ENCODE results near the gene SMS. TPM values are rescaled to one million over a fixed set of nuclear protein-coding genes. Genes with fewer than 3 reads are reported as not detected.
A peak's percentile ranks its signal among the peaks of the same experiment; 100 is the strongest.

SMS gene
- total and polyA plus RNA-seq, 4 donors = 54.3 to 110 (median 84.8) TPM

DNA sequence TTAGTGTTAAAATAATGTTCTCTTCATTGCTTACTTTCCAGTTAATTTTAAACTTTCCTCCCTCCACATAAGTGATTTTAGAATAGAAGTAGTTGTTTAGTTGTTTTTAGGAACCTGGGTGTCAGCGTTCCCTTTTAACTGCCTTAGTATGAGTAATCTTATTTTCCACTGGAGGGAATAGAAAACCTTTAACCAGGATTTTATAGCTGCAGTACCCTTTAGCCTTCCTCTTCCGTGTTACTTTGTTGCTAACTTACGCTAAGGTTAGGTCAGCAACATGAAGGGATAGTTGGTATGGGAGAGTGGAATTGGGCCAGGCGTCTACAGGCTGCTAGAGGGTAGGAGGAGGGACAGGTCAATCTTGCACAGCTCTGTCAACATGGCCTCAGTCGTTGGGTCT lies 31.5 kb downstream of the SMS start:
- 83% methylated on average over 2 of the region's 5 CpGs for WGBS (ENCODE audit: insufficient coverage)

DNA sequence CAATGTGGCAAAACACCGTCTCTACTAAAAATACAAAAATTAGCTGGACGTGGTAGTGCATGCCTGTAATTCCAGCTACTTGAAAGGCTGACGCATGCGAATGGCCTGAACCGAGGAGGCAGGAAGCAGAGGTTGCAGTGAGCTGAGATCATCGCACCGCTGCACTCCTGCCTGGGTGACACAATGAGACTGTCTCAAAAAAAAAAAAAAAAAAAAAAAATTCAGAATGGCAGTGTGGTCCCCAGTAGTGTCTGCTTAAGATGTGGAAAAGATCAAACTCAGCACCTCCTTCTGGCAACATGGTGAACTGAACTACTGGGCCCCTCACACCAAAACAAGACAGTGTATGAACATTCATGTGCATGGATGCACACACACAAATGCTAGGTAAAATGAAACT lies 32.2 kb downstream of the SMS start:
- Histone ChIP-seq H3K27me3 (ENCODE audit: control insufficient read depth, insufficient read depth, low read length) (peaks cover 5% of the 10 kb centered on the region), H3K4me3 (ENCODE audit: low read depth, low read length) (no peak overlapping the region), H3K36me3 (ENCODE audit: control insufficient read depth, insufficient read depth, low read length) (peaks cover 9% of the 10 kb centered on the region), H3K4me1 (ENCODE audit: control insufficient read depth, insufficient read depth, low read length) (no peaks in the 10 kb centered on the region), H3K9me3 (ENCODE audit: control insufficient read depth, insufficient read depth, low read length) (no peaks in the 10 kb centered on the region), H3K27ac (ENCODE audit: low read depth, low read length) (no peak overlapping the region)
- 78% methylated on average over 7 of the region's 7 CpGs for WGBS (ENCODE audit: insufficient coverage)
- no peak for DNase-seq (ENCODE audit: low read depth in 4 of 6, low spot score in 6 of 6)

More for the DNA sequence above, 31.5 kb downstream of the SMS start:
- no peak overlapping the region for H3K4me3 ChIP-seq (ENCODE audit: low read depth, low read length)
- peaks cover 12% of the 10 kb centered on the region for H3K36me3 ChIP-seq (ENCODE audit: control insufficient read depth, insufficient read depth, low read length)
- peaks cover 5% of the 10 kb centered on the region for H3K27me3 ChIP-seq (ENCODE audit: control insufficient read depth, insufficient read depth, low read length)
- no peak overlapping the region for H3K27ac ChIP-seq (ENCODE audit: low read depth, low read length)
- H3K4me1 ChIP-seq (ENCODE audit: control insufficient read depth, insufficient read depth, low read length) = no peaks in the 10 kb centered on the region
- DNase-seq (ENCODE audit: low read depth in 4 of 6, low spot score in 6 of 6) = no peak
- H3K9me3 ChIP-seq (ENCODE audit: control insufficient read depth, insufficient read depth, low read length) = no peaks in the 10 kb centered on the region

DNA sequence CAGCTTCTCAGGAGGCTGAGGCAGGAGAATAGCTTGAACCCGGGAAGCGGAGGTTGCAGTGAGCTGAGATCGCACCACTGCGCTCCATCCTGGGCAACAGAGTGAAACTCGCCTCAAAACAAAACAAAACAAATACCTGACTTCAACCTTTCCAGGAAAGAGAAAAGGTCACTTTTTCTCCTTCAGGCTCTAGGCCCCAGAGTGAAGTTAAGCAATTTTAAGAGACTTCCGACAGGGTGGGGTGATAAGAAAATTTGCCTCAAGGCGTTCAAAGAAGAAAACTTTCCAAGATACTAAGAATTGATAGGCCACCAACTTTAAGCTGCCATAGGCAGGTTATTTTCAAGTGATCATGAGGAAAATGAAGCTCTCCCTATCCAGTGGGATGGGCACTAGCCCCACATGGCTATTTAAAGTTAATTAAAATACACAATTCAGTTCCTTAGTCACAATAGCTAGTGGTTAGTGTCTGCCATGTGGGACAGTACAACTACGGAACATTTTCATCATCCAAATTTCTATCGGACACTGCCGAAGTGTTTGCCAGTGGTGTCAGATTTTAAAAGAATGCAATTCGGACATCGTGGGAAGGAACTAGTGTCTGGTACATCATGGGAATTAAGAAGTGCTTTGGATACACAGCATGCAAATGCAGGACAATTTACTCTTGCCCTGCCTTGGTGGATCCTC lies 33.0 kb downstream of the SMS start:
- DNase-seq (ENCODE audit: low read depth in 4 of 6, low spot score in 6 of 6) = no peak
- 86% methylated on average over 5 of the region's 12 CpGs for WGBS (ENCODE audit: insufficient coverage)
- H3K36me3 ChIP-seq (ENCODE audit: control insufficient read depth, insufficient read depth, low read length) = peaks cover 5% of the 10 kb centered on the region
- no peaks in the 10 kb centered on the region for H3K9me3 ChIP-seq (ENCODE audit: control insufficient read depth, insufficient read depth, low read length)
- no peak overlapping the region for H3K4me3 ChIP-seq (ENCODE audit: low read depth, low read length)
- H3K27me3 ChIP-seq (ENCODE audit: control insufficient read depth, insufficient read depth, low read length) = peaks cover 5% of the 10 kb centered on the region
- H3K4me1 ChIP-seq (ENCODE audit: control insufficient read depth, insufficient read depth, low read length) = no peaks in the 10 kb centered on the region
- no peak overlapping the region for H3K27ac ChIP-seq (ENCODE audit: low read depth, low read length)

DNA sequence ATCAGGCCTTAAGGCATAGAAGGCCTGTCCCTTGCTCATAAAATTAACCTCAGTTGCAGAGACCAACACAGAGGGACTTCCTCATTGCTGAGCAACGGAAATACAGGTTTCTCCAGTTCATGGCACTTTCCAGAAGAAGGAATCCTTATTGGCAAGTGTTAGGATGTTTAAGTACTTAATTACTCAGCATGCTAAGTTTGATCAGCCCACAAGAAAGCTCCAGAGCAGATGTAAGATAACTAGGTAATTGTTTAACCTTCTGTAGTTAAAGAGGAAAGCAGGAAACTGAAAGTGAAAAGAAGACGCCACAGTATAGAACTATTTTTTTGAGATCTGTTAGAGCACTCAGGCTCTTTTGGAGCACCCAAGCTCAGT lies 33.5 kb downstream of the SMS start:
- Histone ChIP-seq H3K27ac (ENCODE audit: low read depth, low read length) (no peak overlapping the region), H3K9me3 (ENCODE audit: control insufficient read depth, insufficient read depth, low read length) (no peaks in the 10 kb centered on the region), H3K4me1 (ENCODE audit: control insufficient read depth, insufficient read depth, low read length) (no peaks in the 10 kb centered on the region), H3K4me3 (ENCODE audit: low read depth, low read length) (no peak overlapping the region), H3K36me3 (ENCODE audit: control insufficient read depth, insufficient read depth, low read length) (peaks cover 5% of the 10 kb centered on the region), H3K27me3 (ENCODE audit: control insufficient read depth, insufficient read depth, low read length) (peaks cover 5% of the 10 kb centered on the region)
- DNase-seq (ENCODE audit: low read depth in 4 of 6, low spot score in 6 of 6) = no peak
- WGBS (ENCODE audit: insufficient coverage) = 83% methylated on average over 1 of the region's 2 CpGs

DNA sequence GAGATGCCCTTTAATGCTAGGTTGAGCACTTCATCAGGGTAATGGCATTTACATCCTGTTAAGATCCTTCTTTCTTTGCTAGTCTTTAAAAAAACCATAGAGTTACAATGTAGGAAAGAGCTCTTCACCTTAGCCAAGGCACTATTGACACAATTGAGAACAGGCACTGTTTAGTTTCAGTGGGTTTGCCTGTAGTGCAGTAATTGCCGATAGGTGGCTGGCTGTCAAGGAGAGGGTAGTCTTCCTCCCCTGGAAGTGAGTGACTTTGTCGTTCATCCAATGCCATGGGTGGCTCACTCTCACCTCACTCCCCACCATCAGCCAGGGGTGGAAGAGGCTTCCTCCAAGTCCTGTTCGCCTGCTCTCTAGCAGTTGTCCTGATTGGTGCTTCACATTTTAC lies 34.7 kb downstream of the SMS start:
- DNase-seq (ENCODE audit: low read depth in 4 of 6, low spot score in 6 of 6) = no peak
- Histone ChIP-seq H3K27me3 (ENCODE audit: control insufficient read depth, insufficient read depth, low read length) (peaks cover 2% of the 10 kb centered on the region), H3K27ac (ENCODE audit: low read depth, low read length) (no peak overlapping the region), H3K9me3 (ENCODE audit: control insufficient read depth, insufficient read depth, low read length) (no peaks in the 10 kb centered on the region), H3K36me3 (ENCODE audit: control insufficient read depth, insufficient read depth, low read length) (peaks cover 3% of the 10 kb centered on the region), H3K4me1 (ENCODE audit: control insufficient read depth, insufficient read depth, low read length) (no peaks in the 10 kb centered on the region), H3K4me3 (ENCODE audit: low read depth, low read length) (no peak overlapping the region)
- no CpG with 5 or more reads among the region's 3 CpGs for WGBS (ENCODE audit: insufficient coverage)

DNA sequence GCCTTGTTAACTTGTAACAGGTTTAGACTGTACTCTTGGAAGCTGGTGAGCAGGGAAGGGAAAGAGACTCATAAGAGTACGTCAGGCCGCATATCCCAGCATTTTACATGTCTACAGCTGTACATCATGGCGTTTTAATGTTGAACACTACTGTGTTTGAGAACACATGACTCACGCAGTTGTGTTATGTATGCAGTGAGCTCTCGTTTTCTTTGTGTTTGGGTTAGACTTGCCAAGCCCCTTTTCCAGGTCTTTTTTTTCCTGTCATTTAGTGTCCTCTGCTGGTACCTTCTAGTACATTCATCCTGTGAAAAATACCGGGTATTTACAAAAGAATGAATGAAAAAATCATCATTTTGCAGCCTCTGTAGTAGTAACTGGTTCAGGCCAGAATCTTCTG lies 35.3 kb downstream of the SMS start:
- peaks cover 3% of the 10 kb centered on the region for H3K36me3 ChIP-seq (ENCODE audit: control insufficient read depth, insufficient read depth, low read length)
- peak in 3 of 6 donors; percentile 17 to 81 (median 74) for DNase-seq (ENCODE audit: low read depth in 4 of 6, low spot score in 6 of 6)
- H3K4me3 ChIP-seq (ENCODE audit: low read depth, low read length) = no peak overlapping the region
- WGBS (ENCODE audit: insufficient coverage) = 67% methylated on average over 5 of the region's 6 CpGs
- no peak overlapping the region for H3K27ac ChIP-seq (ENCODE audit: low read depth, low read length)
- H3K4me1 ChIP-seq (ENCODE audit: control insufficient read depth, insufficient read depth, low read length) = no peaks in the 10 kb centered on the region
- no peaks in the 10 kb centered on the region for H3K9me3 ChIP-seq (ENCODE audit: control insufficient read depth, insufficient read depth, low read length)
- no peaks in the 10 kb centered on the region for H3K27me3 ChIP-seq (ENCODE audit: control insufficient read depth, insufficient read depth, low read length)

DNA sequence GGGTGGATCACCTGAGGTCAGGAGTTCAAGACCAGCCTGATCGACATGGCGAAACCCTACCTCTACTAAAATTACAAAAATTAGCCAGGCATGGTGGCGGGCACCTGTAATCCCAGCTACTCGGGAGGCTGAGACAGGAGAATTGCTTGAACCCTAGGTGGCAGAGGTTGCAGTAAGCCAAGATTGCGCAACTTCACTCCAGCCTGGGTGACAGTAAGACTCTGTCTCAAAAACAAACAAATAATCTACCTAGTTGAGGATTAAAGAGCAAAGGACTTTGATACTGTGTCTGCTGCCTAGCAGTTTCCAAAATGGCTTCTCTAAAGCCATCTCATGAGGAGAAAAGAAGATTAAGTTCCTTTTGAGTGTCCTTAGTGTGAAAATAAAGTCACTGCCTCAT lies 37.8 kb downstream of the SMS start:
- Histone ChIP-seq H3K27me3 (ENCODE audit: control insufficient read depth, insufficient read depth, low read length) (no peaks in the 10 kb centered on the region), H3K4me1 (ENCODE audit: control insufficient read depth, insufficient read depth, low read length) (no peaks in the 10 kb centered on the region), H3K36me3 (ENCODE audit: control insufficient read depth, insufficient read depth, low read length) (peaks cover 3% of the 10 kb centered on the region), H3K27ac (ENCODE audit: low read depth, low read length) (no peak overlapping the region), H3K4me3 (ENCODE audit: low read depth, low read length) (no peak overlapping the region), H3K9me3 (ENCODE audit: control insufficient read depth, insufficient read depth, low read length) (no peaks in the 10 kb centered on the region)
- no peak for DNase-seq (ENCODE audit: low read depth in 4 of 6, low spot score in 6 of 6)
- WGBS (ENCODE audit: insufficient coverage) = 89% methylated on average over 4 of the region's 5 CpGs

DNA sequence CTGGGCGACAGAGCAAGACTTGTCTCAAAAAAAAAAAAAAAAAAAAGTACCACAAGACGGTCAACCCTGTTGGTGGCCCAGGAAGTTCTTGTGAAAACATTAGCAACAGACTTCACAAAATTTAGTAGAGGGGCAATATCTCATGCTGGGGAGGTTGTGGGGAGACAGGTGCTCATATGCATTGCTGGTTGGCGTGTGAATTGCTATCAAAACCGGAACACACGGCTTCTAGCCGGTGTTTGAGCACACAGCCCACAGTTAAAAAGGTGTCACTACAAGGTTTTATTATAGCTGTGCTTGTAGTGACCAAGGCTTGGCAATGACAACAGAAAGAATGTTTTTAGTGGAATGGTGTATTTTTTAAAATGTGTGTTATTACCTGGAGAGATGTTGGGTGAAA lies 41.8 kb downstream of the SMS start:
- Histone ChIP-seq H3K27ac (ENCODE audit: low read depth, low read length) (no peak overlapping the region), H3K36me3 (ENCODE audit: control insufficient read depth, insufficient read depth, low read length) (peaks cover 3% of the 10 kb centered on the region), H3K4me3 (ENCODE audit: low read depth, low read length) (no peak overlapping the region), H3K9me3 (ENCODE audit: control insufficient read depth, insufficient read depth, low read length) (no peaks in the 10 kb centered on the region), H3K4me1 (ENCODE audit: control insufficient read depth, insufficient read depth, low read length) (no peaks in the 10 kb centered on the region), H3K27me3 (ENCODE audit: control insufficient read depth, insufficient read depth, low read length) (no peaks in the 10 kb centered on the region)
- WGBS (ENCODE audit: insufficient coverage) = 79% methylated on average over 4 of the region's 6 CpGs
- no peak for DNase-seq (ENCODE audit: low read depth in 4 of 6, low spot score in 6 of 6)

DNA sequence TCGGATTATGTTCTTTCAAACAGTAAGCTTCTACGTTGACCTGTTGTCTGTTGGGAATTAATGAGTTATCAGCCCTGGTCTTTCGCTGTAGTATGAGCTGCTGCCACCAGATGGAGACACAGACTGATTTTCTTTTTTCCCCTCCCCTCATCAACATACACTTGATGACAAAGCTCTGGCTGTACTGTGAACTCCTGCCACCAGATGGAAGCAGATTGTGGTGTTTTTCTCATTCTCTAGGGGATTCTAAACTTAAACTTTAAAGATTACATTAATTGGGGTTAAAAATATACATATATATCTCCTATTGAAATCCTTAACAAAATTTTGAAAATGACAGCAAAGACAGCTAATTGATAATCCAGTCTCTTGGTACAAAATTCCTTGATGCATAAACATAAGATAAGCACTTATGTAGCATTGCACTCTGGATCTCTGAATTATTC lies 44.8 kb downstream of the SMS start:
- peak; percentile 28 to 91 (median 60) for DNase-seq (ENCODE audit: low read depth in 4 of 6, low spot score in 6 of 6)
- WGBS (ENCODE audit: insufficient coverage) = no CpG with 5 or more reads among the region's 3 CpGs
- H3K36me3 ChIP-seq (ENCODE audit: control insufficient read depth, insufficient read depth, low read length) = peaks cover 9% of the 10 kb centered on the region
- H3K9me3 ChIP-seq (ENCODE audit: control insufficient read depth, insufficient read depth, low read length) = no peaks in the 10 kb centered on the region
- H3K4me3 ChIP-seq (ENCODE audit: low read depth, low read length) = no peak overlapping the region
- H3K27me3 ChIP-seq (ENCODE audit: control insufficient read depth, insufficient read depth, low read length) = peaks cover 2% of the 10 kb centered on the region
- no peaks in the 10 kb centered on the region for H3K4me1 ChIP-seq (ENCODE audit: control insufficient read depth, insufficient read depth, low read length)
- no peak overlapping the region for H3K27ac ChIP-seq (ENCODE audit: low read depth, low read length)

DNA sequence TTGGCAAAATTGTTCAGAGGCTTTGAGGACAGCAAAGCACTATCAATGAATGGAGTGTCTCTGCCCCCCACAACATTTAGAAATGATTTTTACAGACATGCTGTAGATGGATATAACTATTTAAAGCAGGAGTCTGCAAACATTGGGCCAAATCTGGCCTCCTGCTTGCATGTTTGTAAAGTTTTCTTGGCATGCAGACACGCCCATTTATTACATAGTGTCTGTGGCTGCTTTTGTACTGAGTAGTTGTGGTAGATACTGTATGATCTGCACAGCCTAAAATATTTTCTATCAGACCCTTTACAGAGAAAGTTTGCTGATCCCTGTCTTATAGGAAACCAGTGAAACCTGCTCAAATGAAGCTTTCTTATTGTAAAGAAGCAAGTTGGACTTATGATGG lies 46.1 kb downstream of the SMS start:
- H3K27me3 ChIP-seq (ENCODE audit: control insufficient read depth, insufficient read depth, low read length) = peaks cover 4% of the 10 kb centered on the region
- no peaks in the 10 kb centered on the region for H3K4me1 ChIP-seq (ENCODE audit: control insufficient read depth, insufficient read depth, low read length)
- no CpG with 5 or more reads among the region's 1 CpG for WGBS (ENCODE audit: insufficient coverage)
- H3K9me3 ChIP-seq (ENCODE audit: control insufficient read depth, insufficient read depth, low read length) = no peaks in the 10 kb centered on the region
- H3K4me3 ChIP-seq (ENCODE audit: low read depth, low read length) = no peak overlapping the region
- peaks cover 9% of the 10 kb centered on the region for H3K36me3 ChIP-seq (ENCODE audit: control insufficient read depth, insufficient read depth, low read length)
- no peak overlapping the region for H3K27ac ChIP-seq (ENCODE audit: low read depth, low read length)
- no peak for DNase-seq (ENCODE audit: low read depth in 4 of 6, low spot score in 6 of 6)
